H9 (cell line): ENCODE measurements around the gene DMRT3. TPM values are rescaled to one million over a fixed set of nuclear protein-coding genes. Genes with fewer than 3 reads are reported as not detected.

Experiments
- DNase-seq: peaks from one replicate; pipeline ENCODE4 v3.0.0-alpha.2; 2017
- H2AFZ ChIP-seq: one replicate; pipeline ENCODE4 v1.6.1; 2013; ENCODE audit warnings: mild to moderate bottlenecking, low read length, control low read depth, moderate library complexity
- H2AK5ac ChIP-seq: 2 replicates; pipeline ENCODE4 v1.6.1; 2013; ENCODE audit warnings: low read length, control low read depth, mixed read lengths; ENCODE audit not compliant: insufficient read length
- H2BK120ac ChIP-seq: one replicate; pipeline ENCODE4 v1.6.1; 2013; ENCODE audit warnings: low read depth, mild to moderate bottlenecking, low read length, control low read depth, inconsistent platforms; ENCODE audit not compliant: poor library complexity, severe bottlenecking
- H2BK12ac ChIP-seq: 2 replicates; pipeline ENCODE4 v1.6.1; 2013; ENCODE audit warnings: low read length, control low read depth, mixed read lengths, low read depth; ENCODE audit not compliant: insufficient read length
- H2BK15ac ChIP-seq: 2 replicates; pipeline ENCODE4 v1.6.1; 2013; ENCODE audit warnings: low read depth, low read length, control low read depth
- H2BK20ac ChIP-seq: one replicate; pipeline ENCODE4 v1.6.1; 2013; ENCODE audit warnings: low read depth, mild to moderate bottlenecking, low read length, control low read depth, inconsistent platforms; ENCODE audit not compliant: poor library complexity, severe bottlenecking
- H2BK5ac ChIP-seq: 2 replicates; pipeline ENCODE4 v1.6.1; 2013; ENCODE audit warnings: low read length, control low read depth, mixed read lengths; ENCODE audit not compliant: insufficient read length
- H3K14ac ChIP-seq: 2 replicates; pipeline ENCODE4 v1.6.1; 2013; ENCODE audit warnings: low read length, control low read depth; ENCODE audit not compliant: insufficient read depth
- H3K18ac ChIP-seq: 2 replicates; pipeline ENCODE4 v1.6.1; 2013; ENCODE audit warnings: low read depth, mild to moderate bottlenecking, mixed read lengths, low read length, control low read depth; ENCODE audit not compliant: insufficient read length
- H3K23ac ChIP-seq: 2 replicates; pipeline ENCODE4 v1.6.1; 2013; ENCODE audit warnings: low read length, control low read depth, mixed read lengths, low read depth; ENCODE audit not compliant: insufficient read length
- H3K23me2 ChIP-seq: 2 replicates; pipeline ENCODE4 v1.6.1; 2013; ENCODE audit warnings: low read depth, mild to moderate bottlenecking, mixed read lengths, low read length, control low read depth; ENCODE audit not compliant: insufficient read length, poor library complexity, severe bottlenecking
- H3K27ac ChIP-seq: 2 replicates; pipeline ENCODE4 v1.5.1; 2013; ENCODE audit warnings: low read length, control low read depth, mixed read lengths, low read depth; ENCODE audit not compliant: insufficient read length
- H3K27me3 ChIP-seq: 2 replicates; pipeline ENCODE4 v1.6.1; 2013; ENCODE audit warnings: low read length, control low read depth, inconsistent platforms; ENCODE audit not compliant: insufficient read depth
- H3K4ac ChIP-seq: 2 replicates; pipeline ENCODE4 v1.6.1; 2013; ENCODE audit warnings: low read depth, mild to moderate bottlenecking, control low read depth, inconsistent platforms, low read length, moderate library complexity
- H3K4me1 ChIP-seq: 2 replicates; pipeline ENCODE4 v1.6.1; 2013; ENCODE audit warnings: low read length, control low read depth, inconsistent platforms; ENCODE audit not compliant: insufficient read depth
- H3K4me2 ChIP-seq: 2 replicates; pipeline ENCODE4 v1.6.1; 2013; ENCODE audit warnings: low read length, control low read depth, mixed read lengths; ENCODE audit not compliant: insufficient read length, insufficient read depth
- H3K56ac ChIP-seq: 2 replicates; pipeline ENCODE4 v1.6.1; 2013; ENCODE audit warnings: low read depth, mild to moderate bottlenecking, mixed read lengths, low read length, control low read depth; ENCODE audit not compliant: insufficient read length
- H3K79me1 ChIP-seq: 2 replicates; pipeline ENCODE4 v1.6.1; 2013; ENCODE audit warnings: low read depth, mild to moderate bottlenecking, moderate library complexity, low read length, control low read depth, inconsistent platforms; ENCODE audit not compliant: insufficient read depth, poor library complexity, severe bottlenecking
- H3K79me2 ChIP-seq: 2 replicates; pipeline ENCODE4 v1.6.1; 2013; ENCODE audit warnings: low read length, control low read depth, inconsistent platforms; ENCODE audit not compliant: insufficient read depth
- H3K9ac ChIP-seq: 2 replicates; pipeline ENCODE4 v1.6.1; 2013; ENCODE audit warnings: low read length, control low read depth, mixed read lengths; ENCODE audit not compliant: insufficient read length; ENCODE audit errors: extremely low read depth
- H3K9me3 ChIP-seq: one replicate; pipeline ENCODE4 v1.6.1; 2013; ENCODE audit warnings: low read depth, low read length, inconsistent platforms; ENCODE audit not compliant: control insufficient read depth
- H3T11ph ChIP-seq: one replicate; pipeline ENCODE4 v1.6.1; 2013; ENCODE audit warnings: mild to moderate bottlenecking, low read length, control low read depth, inconsistent platforms
- H4K20me1 ChIP-seq: one replicate; pipeline ENCODE4 v1.6.1; 2013; ENCODE audit not compliant: control insufficient read depth, insufficient read length, insufficient read depth
- H4K5ac ChIP-seq: 2 replicates; pipeline ENCODE4 v1.6.1; 2013; ENCODE audit warnings: low read depth, mild to moderate bottlenecking, mixed read lengths, low read length, control low read depth; ENCODE audit not compliant: insufficient read length
- H4K8ac ChIP-seq: replicated peaks from 2 replicates; pipeline ENCODE4 v1.6.1; 2013; ENCODE audit warnings: low read length, control low read depth, mixed read lengths, low read depth; ENCODE audit not compliant: insufficient read length
- H4K91ac ChIP-seq: 2 replicates; pipeline ENCODE4 v1.6.1; 2013; ENCODE audit warnings: low read depth, mild to moderate bottlenecking, moderate library complexity, mixed read lengths, low read length, control low read depth; ENCODE audit not compliant: insufficient read length
- H3K27ac Mint-ChIP-seq, 3 experiments: 2 replicates in 2 of 3; 3 replicates in 1 of 3; pipeline ENCODE4 v1.8.0; 2020 to 2021; ENCODE audit warnings: mixed read lengths in 3 of 3, mild to moderate bottlenecking in 1 of 3, moderate library complexity in 1 of 3
- H3K27me3 Mint-ChIP-seq: 2 replicates; pipeline ENCODE4 v1.8.0; 2021; ENCODE audit warnings: low read depth, mild to moderate bottlenecking, moderate library complexity, mixed read lengths
- H3K36me3 Mint-ChIP-seq, 3 experiments: 2 replicates in 2 of 3; 3 replicates in 1 of 3; pipeline ENCODE4 v1.8.0; 2020 to 2021; ENCODE audit warnings: low read depth in 3 of 3, mixed read lengths in 3 of 3; ENCODE audit not compliant: insufficient read depth in 1 of 3
- H3K4me1 Mint-ChIP-seq, 2 experiments: 2 replicates each; pipeline ENCODE4 v1.8.0; 2020; ENCODE audit warnings: mixed read lengths in 2 of 2
- H3K4me3 Mint-ChIP-seq, 2 experiments: 2 replicates in 1 of 2; 3 replicates in 1 of 2; pipeline ENCODE4 v1.8.0; 2020 to 2021; ENCODE audit warnings: mild to moderate bottlenecking in 2 of 2, mixed read lengths in 2 of 2, moderate library complexity in 1 of 2
- H3K9me3 Mint-ChIP-seq, 2 experiments: 2 replicates in 1 of 2; 3 replicates in 1 of 2; pipeline ENCODE4 v1.8.0; 2020; ENCODE audit warnings: mild to moderate bottlenecking in 2 of 2, mixed read lengths in 2 of 2, moderate library complexity in 1 of 2
- CTCF ChIP-seq: fragments of 200-600 bp; sonication (generic); conservative IDR thresholded peaks from 3 replicates; pipeline ENCODE4 v1.8.0; 2021; ENCODE audit warnings: antibody characterized with exemption, mild to moderate bottlenecking
- WGBS: extraction: QIAGEN DNeasy Blood & Tissue Kit; methylation state at CpG from one replicate; pipeline ENCODE4 v1.1.7; 2013; ENCODE audit warnings: missing lambda C conversion rate, low lambda C conversion rate, mixed read lengths; ENCODE audit not compliant: insufficient read length; ENCODE audit errors: extremely low coverage; 5-methylcytosine and 5-hydroxymethylcytosine counted together
- total RNA-seq: library from RNA; stranded (reverse); gene quantifications from 2 replicates; pipeline ENCODE4 v1.2.1, GENCODE V29; 2021

The DMRT3 gene
- total RNA-seq, 1 experiment from 2014 or later: not detected

GRCh38 chr9:1001838-1002237 lies 25.4 kb downstream of the DMRT3 start:
- Histone ChIP-seq H3K9ac (no peak overlapping the region), H3K23ac (no peak overlapping the region), H3K23me2 (no peaks in the 10 kb centered on the region), H3K14ac (no peak overlapping the region), H3K27me3 (no peaks in the 10 kb centered on the region), H3K4me2 (no peak overlapping the region), H3K4me1 (no peaks in the 10 kb centered on the region), H2BK120ac (no peak overlapping the region), H3K79me1 (no peaks in the 10 kb centered on the region), H3K4ac (no peak overlapping the region), H2BK12ac (no peak overlapping the region), H4K5ac (no peak overlapping the region), H3K79me2 (no peaks in the 10 kb centered on the region), H3T11ph (no peak overlapping the region), H3K56ac (no peak overlapping the region), H2BK20ac (no peak overlapping the region), H4K91ac (no peak overlapping the region), H4K20me1 (no peaks in the 10 kb centered on the region), H3K18ac (no peak overlapping the region), H3K9me3 (peaks cover 19% of the 10 kb centered on the region), H2BK15ac (no peak overlapping the region), H2AFZ (no peak overlapping the region), H3K27ac (no peak overlapping the region), H2AK5ac (no peak overlapping the region), H4K8ac (no peak overlapping the region), H2BK5ac (no peak overlapping the region)
- peaks cover 2 to 15% (median 10%) of the 10 kb centered on the region in 3 experiments; a peak in 5 of 7 replicates for H3K36me3 Mint-ChIP-seq
- H3K4me1 Mint-ChIP-seq: peaks cover 2 to 3% of the 10 kb centered on the region in 2 experiments; a peak in 1 of 4 replicates
- no peak for TF ChIP-seq CTCF
- WGBS: no CpG with 5 or more reads among the region's 4 CpGs
- peaks cover 29 to 31% of the 10 kb centered on the region in 2 experiments for H3K9me3 Mint-ChIP-seq
- DNase-seq: no peak
- H3K27ac Mint-ChIP-seq: no peak overlapping the region
- peaks cover 6% of the 10 kb centered on the region for H3K27me3 Mint-ChIP-seq
- no peak overlapping the region for H3K4me3 Mint-ChIP-seq
